ENCODE results near the gene CARMIL1.

GRCh38 chr6:25431306-25431974, 152.3 kb downstream of the CARMIL1 start:
- TF ChIP-seq CTCF (IDR thresholded peaks at IDR 0.05) = no peak
- TF ChIP-seq POLR2A (IDR thresholded peaks at IDR 0.05) = no peak
- no peak for TF ChIP-seq POLR2AphosphoS5 (IDR thresholded peaks at IDR 0.05)
- TF ChIP-seq EP300 (IDR thresholded peaks at IDR 0.05) = no peak

Measured in suprapubic skin (tissue), 4 donors.